Measurements from ENCODE around the gene MTMR1.

- TF ChIP-seq, protein P1, sequence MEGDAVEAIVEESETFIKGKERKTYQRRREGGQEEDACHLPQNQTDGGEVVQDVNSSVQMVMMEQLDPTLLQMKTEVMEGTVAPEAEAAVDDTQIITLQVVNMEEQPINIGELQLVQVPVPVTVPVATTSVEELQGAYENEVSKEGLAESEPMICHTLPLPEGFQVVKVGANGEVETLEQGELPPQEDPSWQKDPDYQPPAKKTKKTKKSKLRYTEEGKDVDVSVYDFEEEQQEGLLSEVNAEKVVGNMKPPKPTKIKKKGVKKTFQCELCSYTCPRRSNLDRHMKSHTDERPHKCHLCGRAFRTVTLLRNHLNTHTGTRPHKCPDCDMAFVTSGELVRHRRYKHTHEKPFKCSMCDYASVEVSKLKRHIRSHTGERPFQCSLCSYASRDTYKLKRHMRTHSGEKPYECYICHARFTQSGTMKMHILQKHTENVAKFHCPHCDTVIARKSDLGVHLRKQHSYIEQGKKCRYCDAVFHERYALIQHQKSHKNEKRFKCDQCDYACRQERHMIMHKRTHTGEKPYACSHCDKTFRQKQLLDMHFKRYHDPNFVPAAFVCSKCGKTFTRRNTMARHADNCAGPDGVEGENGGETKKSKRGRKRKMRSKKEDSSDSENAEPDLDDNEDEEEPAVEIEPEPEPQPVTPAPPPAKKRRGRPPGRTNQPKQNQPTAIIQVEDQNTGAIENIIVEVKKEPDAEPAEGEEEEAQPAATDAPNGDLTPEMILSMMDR (IDR thresholded peaks at IDR 0.05): no peak
- no peak for TF ChIP-seq EZH2 (IDR thresholded peaks at IDR 0.05; ENCODE audit: borderline replicate concordance, insufficient read depth, low read depth, low read length, poor library complexity, severe bottlenecking)
Measured at GRCh38 chrX:150767045-150767395, 73.8 kb downstream of the MTMR1 start.
